ENCODE data around the gene MCTP1.

Gene MCTP1

DNA sequence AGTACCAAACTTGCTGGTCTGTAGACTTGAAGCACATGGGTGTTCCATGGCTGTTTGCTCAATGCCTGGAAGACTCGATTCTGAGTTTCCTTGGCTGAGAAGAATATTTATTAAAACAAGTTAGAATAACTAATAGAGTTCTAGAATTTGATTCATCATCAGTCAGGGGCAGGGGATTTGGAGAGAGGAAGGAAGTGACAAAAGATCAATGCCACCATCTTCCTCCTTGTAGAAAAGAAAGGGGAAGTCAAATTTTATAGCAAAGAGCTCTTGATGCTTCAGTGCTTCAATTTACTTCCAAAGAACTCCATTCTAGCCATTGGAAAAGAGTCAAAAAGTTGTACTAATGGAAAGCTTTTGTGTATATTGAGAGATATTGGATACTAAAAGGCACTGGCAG lies 236.3 kb downstream of the MCTP1 start:
- Histone ChIP-seq H3K36me3 (replicated peaks; ENCODE audit: insufficient read depth, low read length) (no peaks in the 10 kb centered on the region), H2AFZ (ENCODE audit: low read length) (no peak overlapping the region), H4K20me1 (ENCODE audit: insufficient read depth, low read length) (no peaks in the 10 kb centered on the region), H3K79me2 (ENCODE audit: low read length) (no peaks in the 10 kb centered on the region), H3K4me1 (ENCODE audit: low read length) (no peaks in the 10 kb centered on the region), H3K9me3 (replicated peaks; ENCODE audit: insufficient read depth, low read length) (no peaks in the 10 kb centered on the region), H3K9ac (ENCODE audit: low read length) (no peak overlapping the region), H3K27me3 (replicated peaks; ENCODE audit: insufficient read depth, low read length) (no peaks in the 10 kb centered on the region), H3K9me2 (replicated peaks; ENCODE audit: insufficient read depth, low read length) (no peaks in the 10 kb centered on the region), H3F3A (ENCODE audit: insufficient read depth, low read length) (no peaks in the 10 kb centered on the region), H3K4me3 (ENCODE audit: low read length) (no peak overlapping the region), H3K27ac (ENCODE audit: low read length) (no peak overlapping the region), H3K4me2 (ENCODE audit: low read depth, low read length) (no peak overlapping the region)
- no peak for DNase-seq
- TF ChIP-seq EZH2 (optimal IDR thresholded peaks at IDR 0.05; ENCODE audit: low read depth, low read length) (no peak), EZH2phosphoT487 (IDR thresholded peaks at IDR 0.05; ENCODE audit: low read length) (no peak)
- TF ChIP-seq, protein P1, sequence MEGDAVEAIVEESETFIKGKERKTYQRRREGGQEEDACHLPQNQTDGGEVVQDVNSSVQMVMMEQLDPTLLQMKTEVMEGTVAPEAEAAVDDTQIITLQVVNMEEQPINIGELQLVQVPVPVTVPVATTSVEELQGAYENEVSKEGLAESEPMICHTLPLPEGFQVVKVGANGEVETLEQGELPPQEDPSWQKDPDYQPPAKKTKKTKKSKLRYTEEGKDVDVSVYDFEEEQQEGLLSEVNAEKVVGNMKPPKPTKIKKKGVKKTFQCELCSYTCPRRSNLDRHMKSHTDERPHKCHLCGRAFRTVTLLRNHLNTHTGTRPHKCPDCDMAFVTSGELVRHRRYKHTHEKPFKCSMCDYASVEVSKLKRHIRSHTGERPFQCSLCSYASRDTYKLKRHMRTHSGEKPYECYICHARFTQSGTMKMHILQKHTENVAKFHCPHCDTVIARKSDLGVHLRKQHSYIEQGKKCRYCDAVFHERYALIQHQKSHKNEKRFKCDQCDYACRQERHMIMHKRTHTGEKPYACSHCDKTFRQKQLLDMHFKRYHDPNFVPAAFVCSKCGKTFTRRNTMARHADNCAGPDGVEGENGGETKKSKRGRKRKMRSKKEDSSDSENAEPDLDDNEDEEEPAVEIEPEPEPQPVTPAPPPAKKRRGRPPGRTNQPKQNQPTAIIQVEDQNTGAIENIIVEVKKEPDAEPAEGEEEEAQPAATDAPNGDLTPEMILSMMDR (IDR thresholded peaks at IDR 0.05; ENCODE audit: low read length): no peak

DNA sequence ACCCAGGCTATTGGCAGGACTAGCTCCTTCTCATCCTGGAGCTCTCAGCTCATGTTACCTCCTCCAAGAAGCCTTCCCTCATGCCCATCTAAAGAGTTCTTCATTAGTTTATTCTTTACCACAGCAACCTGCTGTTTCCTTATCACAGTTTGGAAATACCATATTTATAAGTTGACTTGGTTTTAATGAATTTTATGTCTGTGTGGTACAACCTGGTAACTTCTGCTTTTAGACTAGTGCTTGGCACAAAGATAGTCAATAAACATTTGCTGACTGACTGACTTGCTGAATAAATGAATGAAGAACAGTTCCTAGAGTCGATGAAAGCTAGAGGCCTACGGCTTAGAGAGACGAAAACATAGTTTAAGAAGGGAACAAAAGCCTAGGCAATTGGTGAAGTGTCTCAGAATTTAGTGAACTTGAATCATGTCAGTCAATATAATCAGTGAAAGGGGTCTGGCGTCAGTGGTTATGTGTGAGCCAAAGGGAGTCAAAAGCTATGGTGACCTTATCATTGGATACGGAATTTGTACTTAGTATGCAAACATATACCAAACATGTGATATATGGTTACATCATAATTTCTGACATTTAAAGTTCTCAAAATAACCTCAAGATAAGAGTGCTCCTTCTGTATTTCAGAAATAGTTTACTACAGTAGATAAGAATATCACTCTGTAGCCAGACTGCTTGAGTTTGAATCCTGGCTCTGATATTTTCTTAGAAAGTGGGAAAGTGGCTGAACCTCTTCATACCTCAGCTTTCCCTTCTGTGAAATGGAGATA lies 239.5 kb downstream of the MCTP1 start:
- no peak overlapping the region for H3K27ac ChIP-seq (ENCODE audit: low read length)
- H3K36me3 ChIP-seq (replicated peaks; ENCODE audit: insufficient read depth, low read length): no peaks in the 10 kb centered on the region
- DNase-seq: no peak
- H3K27me3 ChIP-seq (replicated peaks; ENCODE audit: insufficient read depth, low read length): no peaks in the 10 kb centered on the region
- no peaks in the 10 kb centered on the region for H3K9me2 ChIP-seq (replicated peaks; ENCODE audit: insufficient read depth, low read length)
- H3K4me2 ChIP-seq (ENCODE audit: low read depth, low read length): no peak overlapping the region
- no peaks in the 10 kb centered on the region for H3K79me2 ChIP-seq (ENCODE audit: low read length)
- H3K4me1 ChIP-seq (ENCODE audit: low read length): no peaks in the 10 kb centered on the region
- no peaks in the 10 kb centered on the region for H4K20me1 ChIP-seq (ENCODE audit: insufficient read depth, low read length)
- H3F3A ChIP-seq (ENCODE audit: insufficient read depth, low read length): no peaks in the 10 kb centered on the region
- H3K9ac ChIP-seq (ENCODE audit: low read length): no peak overlapping the region
- H3K9me3 ChIP-seq (replicated peaks; ENCODE audit: insufficient read depth, low read length): no peaks in the 10 kb centered on the region
- no peak overlapping the region for H2AFZ ChIP-seq (ENCODE audit: low read length)
- no peak overlapping the region for H3K4me3 ChIP-seq (ENCODE audit: low read length)
- no peak for TF ChIP-seq EZH2 (optimal IDR thresholded peaks at IDR 0.05; ENCODE audit: low read depth, low read length)
- TF ChIP-seq, protein P1 (IDR thresholded peaks at IDR 0.05; ENCODE audit: low read length): no peak
- TF ChIP-seq EZH2phosphoT487 (IDR thresholded peaks at IDR 0.05; ENCODE audit: low read length): no peak

DNA sequence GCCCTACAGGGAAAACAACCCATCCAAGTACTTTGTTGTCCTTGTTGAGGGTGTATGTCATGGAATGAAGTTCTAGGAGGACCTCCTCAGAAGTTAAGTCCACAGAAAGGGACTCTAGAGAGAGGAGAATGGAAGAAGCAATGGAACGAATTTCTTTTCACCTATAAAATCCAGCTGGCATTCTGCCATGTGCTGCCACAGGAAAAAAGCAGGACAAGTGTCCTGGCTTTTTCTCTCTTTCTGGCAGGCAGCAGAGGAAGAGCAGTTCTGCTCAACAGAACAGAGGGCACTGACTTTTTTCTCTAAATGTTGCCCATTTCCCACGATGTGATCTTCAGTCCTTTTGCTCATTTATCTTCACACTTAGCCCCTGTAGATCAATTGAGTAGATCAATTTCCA lies 240.8 kb downstream of the MCTP1 start:
- H4K20me1 ChIP-seq (ENCODE audit: insufficient read depth, low read length): no peaks in the 10 kb centered on the region
- no peaks in the 10 kb centered on the region for H3K9me3 ChIP-seq (replicated peaks; ENCODE audit: insufficient read depth, low read length)
- H3K27me3 ChIP-seq (replicated peaks; ENCODE audit: insufficient read depth, low read length): no peaks in the 10 kb centered on the region
- H3K36me3 ChIP-seq (replicated peaks; ENCODE audit: insufficient read depth, low read length): no peaks in the 10 kb centered on the region
- no peaks in the 10 kb centered on the region for H3K9me2 ChIP-seq (replicated peaks; ENCODE audit: insufficient read depth, low read length)
- H3K9ac ChIP-seq (ENCODE audit: low read length): no peak overlapping the region
- no peaks in the 10 kb centered on the region for H3F3A ChIP-seq (ENCODE audit: insufficient read depth, low read length)
- H3K27ac ChIP-seq (ENCODE audit: low read length): no peak overlapping the region
- DNase-seq: no peak
- H3K79me2 ChIP-seq (ENCODE audit: low read length): no peaks in the 10 kb centered on the region
- H3K4me1 ChIP-seq (ENCODE audit: low read length): no peaks in the 10 kb centered on the region
- no peak overlapping the region for H3K4me2 ChIP-seq (ENCODE audit: low read depth, low read length)
- no peak overlapping the region for H3K4me3 ChIP-seq (ENCODE audit: low read length)
- TF ChIP-seq EZH2phosphoT487 (IDR thresholded peaks at IDR 0.05; ENCODE audit: low read length) (no peak), EZH2 (optimal IDR thresholded peaks at IDR 0.05; ENCODE audit: low read depth, low read length) (no peak)
- TF ChIP-seq, protein P1 (IDR thresholded peaks at IDR 0.05; ENCODE audit: low read length): no peak
- H2AFZ ChIP-seq (ENCODE audit: low read length): no peak overlapping the region

Data from MM.1S (cell line).